Measurements from ENCODE around the gene PRDX5.

The PRDX5 gene

GRCh38 chr11:64290352-64291261, 27.3 kb upstream of the PRDX5 start:
- DNase-seq, result no peak

DNA sequence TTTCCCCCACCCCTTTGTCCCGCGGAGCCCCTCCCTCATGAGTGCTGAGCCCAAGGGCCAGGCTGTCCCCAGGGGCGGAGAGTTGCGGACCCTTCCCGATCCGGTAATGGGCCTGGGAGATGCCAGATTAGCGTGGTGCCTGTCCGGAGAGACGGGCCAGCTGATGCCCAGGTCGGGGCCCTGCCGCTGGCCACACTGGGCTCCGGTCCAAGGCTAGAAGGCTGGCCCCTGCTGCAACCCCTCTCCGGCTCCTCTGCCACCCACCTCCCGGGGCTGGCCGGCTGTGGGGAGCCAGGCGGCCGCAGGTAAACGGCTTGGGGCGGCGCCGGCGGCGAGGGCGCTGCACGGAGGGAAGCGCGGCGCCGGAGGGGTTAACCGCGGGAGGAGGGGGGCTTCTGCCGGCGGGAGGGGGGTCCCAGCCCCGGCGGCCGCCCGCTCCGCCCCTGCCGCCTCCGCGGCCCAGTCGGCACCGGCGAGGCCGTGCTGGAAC, 26.6 kb upstream of the PRDX5 start, which contains the start of gene KCNK4:
TSS of gene KCNK4 (plus strand) at position 41 of the 490 bp plus-strand sequence. CDS start 1,717 bp downstream, outside the sequence.
- no peak for DNase-seq

- no peak for DNase-seq
Observed at GRCh38 chr11:64291752-64292459, 26.0 kb upstream of the PRDX5 start.

DNA sequence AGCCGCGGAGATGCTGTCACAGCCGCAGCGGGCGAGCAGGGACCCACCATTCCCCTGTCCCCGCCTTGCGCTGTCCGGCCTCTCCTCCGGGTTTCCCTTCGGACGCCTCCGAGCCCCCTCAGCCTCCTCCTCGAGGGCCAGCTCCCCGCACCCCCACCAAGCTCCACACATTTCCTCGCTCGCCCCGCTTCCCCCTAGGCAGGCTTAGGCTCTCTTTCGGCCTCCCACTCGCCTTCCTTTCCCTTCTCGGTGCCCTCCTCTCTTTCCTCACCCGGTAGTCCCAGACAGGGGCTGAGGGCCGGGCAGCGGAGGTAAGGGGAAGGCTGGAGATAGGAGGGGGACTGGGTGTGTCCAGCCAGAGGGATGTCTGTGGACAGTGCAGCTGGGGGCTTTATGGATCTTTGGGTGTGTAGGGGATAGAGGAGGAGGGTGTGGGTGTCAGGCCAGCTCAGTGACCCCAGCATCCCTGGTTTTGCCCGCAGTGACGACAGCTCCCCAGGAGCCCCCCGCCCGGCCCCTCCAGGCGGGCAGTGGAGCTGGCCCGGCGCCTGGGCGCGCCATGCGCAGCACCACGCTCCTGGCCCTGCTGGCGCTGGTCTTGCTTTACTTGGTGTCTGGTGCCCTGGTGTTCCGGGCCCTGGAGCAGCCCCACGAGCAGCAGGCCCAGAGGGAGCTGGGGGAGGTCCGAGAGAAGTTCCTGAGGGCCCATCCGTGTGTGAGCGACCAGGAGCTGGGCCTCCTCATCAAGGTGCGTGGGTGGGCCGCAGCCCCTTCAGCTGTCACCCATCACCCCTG, 25.3 kb upstream of the PRDX5 start:
- no peak for DNase-seq

GRCh38 chr11:64294774-64295173, 23.1 kb upstream of the PRDX5 start:
- DNase-seq, result no peak

GRCh38 chr11:64295760-64296159, 22.2 kb upstream of the PRDX5 start:
- no peak for DNase-seq

DNA sequence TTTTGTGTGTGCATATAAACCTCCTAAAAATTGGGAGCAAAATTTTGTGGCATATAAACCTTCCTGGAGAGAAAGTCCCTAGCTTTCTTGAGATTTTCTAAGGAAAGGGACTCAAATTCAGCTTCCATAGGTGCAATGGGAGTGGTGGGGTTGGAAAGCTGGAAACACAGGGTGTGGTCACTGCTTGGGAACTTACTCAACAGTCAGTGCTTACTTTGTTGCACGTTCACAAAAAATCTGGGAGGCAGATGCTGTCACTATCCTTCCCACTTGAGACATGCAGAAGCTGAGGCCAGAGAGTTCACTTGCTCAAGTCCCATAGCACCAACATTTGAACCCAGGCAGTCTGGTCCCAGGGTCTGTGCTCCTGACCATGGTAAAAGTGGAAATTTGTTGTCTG, 21.7 kb upstream of the PRDX5 start:
- DNase-seq, result no peak

DNA sequence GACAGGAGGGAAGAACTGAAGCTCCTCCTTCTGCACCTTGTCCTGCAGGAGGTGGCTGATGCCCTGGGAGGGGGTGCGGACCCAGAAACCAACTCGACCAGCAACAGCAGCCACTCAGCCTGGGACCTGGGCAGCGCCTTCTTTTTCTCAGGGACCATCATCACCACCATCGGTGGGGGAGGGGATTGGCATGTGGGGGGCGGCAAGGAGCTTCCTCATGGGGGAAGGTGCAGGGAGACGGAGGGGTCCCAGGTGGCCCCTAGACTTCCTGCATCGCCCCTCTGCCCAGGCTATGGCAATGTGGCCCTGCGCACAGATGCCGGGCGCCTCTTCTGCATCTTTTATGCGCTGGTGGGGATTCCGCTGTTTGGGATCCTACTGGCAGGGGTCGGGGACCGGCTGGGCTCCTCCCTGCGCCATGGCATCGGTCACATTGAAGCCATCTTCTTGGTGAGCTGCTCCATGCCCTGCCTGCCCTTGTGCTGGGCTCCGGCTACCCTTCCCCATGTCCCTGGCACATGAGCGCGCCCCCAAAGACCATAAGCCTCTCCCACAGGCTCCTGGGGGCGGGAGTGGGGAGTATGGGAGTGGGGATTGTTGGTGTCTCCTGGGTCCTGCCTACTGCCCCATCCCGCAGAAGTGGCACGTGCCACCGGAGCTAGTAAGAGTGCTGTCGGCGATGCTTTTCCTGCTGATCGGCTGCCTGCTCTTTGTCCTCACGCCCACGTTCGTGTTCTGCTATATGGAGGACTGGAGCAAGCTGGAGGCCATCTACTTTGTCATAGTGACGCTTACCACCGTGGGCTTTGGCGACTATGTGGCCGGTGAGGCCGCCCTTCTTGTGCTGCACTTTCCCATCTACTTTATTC, 20.9 kb upstream of the PRDX5 start:
- DNase-seq, result no peak

DNA sequence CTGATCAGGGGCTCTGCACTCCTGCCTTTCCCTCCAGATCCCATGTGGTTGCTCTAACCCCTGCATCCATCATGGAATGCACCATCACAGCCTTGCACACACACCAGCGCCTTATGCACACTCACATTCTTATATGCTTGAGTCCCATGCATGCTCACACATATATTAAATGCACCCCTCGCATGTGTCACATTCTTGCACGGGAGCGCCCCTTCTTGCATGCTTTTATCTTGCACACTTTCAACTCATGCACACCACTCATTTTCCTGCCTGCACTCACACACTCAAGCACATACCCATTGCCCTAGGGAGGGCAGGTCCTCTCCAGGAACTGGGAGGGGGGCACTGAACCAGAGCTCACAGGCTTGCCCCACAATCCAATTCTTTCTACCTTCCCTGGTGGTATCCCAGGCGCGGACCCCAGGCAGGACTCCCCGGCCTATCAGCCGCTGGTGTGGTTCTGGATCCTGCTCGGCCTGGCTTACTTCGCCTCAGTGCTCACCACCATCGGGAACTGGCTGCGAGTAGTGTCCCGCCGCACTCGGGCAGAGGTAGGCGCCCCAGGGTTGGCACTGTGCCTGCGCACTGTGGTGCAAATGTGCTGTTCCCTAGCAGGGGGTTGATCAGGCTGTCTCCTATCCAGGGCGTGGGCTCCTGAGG, 20.1 kb upstream of the PRDX5 start:
- DNase-seq, result no peak

GRCh38 chr11:64298966-64299846, 18.7 kb upstream of the PRDX5 start:
- DNase-seq, result no peak

DNA sequence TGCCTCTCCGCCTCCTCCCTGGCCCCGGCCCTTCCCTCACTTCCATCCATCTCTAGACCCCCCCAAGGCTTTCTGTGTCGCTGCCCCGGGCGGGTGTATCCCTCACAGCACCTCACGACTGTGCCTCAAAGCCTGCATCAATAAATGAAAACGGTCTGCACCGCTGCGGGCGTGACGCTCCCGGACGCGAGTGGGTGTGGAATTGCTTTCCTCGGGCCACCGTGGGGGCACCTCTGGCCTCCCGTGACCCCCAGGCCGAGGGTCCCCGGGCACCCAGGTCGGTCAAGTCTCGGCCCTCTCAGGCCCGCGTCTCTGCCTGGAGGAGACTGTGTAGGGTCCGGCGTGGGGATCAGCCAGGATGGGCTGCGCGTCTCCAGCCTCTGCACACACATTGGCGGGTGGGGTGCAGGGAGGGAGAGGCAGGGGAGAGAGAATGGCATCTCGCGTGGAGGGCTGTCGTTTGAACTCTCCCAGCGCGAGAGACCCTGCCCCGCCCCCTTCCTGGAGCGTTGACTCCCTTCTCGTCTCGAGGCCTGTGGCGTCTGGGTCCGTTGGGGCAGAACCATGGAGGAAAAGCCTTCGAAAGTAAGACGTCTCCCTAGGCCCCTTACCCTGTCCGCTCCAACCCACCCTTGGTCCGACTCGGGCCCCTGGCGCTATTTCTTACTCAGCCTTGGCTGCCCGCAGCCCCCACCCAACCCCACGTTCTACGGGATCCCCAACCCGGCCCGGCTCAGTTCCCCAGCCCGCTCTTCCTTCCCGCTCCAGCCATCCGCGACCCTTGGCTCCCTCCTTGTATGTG, 17.9 kb upstream of the PRDX5 start, which contains the start of gene CATSPERZ:
TSS of gene CATSPERZ (plus strand) at position 512 of the 802 bp plus-strand sequence. CDS start at position 565, 53 bp downstream.
- DNase-seq, result peak; percentile 19

GRCh38 chr11:64303109-64304031, 14.6 kb upstream of the PRDX5 start:
- DNase-seq, result no peak

DNA sequence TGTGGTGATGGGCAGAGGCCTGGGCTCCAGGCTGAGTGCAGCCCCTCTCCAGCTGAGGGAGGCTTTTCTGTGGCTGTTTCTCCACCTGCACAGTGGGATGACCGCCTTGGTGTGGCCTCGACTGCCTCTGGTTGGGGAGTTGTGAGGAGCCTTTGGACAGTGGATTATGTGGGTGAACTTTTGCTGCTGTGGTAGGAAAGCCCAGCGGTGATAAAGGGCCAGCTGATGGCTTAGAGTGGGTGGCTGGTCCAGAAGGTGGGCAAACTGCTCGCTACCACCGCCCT, 13.9 kb upstream of the PRDX5 start:
- no peak for DNase-seq

GRCh38 chr11:64304316-64305072, 13.4 kb upstream of the PRDX5 start:
- peak; percentile 82 for DNase-seq

DNA sequence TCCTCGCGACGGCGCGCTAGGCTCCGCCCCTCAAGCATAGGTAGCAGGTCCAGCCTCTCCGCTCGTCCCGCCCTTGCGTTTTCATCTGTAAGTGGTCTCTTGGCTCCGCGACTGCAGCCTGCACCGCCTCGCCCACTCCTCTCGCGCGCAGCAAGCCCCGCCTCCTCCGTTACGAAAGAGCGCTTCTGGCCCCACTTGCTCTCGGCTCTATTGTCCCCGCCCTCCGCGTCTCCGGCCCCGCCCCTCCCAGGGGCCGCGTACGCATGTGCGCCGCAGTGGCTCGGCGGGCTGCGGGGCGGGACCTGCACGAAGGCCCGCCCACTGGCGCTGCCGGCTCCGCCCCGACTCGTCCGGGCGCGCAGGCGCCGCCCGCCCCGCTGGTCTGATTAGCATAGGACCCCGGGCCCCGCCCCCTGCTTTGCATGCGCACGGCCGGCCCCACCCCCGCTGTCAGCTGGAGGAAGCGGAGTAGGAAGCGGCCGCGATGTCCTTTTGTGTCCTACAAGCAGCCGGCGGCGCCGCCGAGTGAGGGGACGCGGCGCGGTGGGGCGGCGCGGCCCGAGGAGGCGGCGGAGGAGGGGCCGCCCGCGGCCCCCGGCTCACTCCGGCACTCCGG, 12.7 kb upstream of the PRDX5 start, which contains the start of gene ESRRA:
TSS of gene ESRRA (plus strand) at position 450 of the 616 bp plus-strand sequence. CDS start 1,656 bp downstream, outside the sequence.
- peak; percentile 99 for DNase-seq

DNA sequence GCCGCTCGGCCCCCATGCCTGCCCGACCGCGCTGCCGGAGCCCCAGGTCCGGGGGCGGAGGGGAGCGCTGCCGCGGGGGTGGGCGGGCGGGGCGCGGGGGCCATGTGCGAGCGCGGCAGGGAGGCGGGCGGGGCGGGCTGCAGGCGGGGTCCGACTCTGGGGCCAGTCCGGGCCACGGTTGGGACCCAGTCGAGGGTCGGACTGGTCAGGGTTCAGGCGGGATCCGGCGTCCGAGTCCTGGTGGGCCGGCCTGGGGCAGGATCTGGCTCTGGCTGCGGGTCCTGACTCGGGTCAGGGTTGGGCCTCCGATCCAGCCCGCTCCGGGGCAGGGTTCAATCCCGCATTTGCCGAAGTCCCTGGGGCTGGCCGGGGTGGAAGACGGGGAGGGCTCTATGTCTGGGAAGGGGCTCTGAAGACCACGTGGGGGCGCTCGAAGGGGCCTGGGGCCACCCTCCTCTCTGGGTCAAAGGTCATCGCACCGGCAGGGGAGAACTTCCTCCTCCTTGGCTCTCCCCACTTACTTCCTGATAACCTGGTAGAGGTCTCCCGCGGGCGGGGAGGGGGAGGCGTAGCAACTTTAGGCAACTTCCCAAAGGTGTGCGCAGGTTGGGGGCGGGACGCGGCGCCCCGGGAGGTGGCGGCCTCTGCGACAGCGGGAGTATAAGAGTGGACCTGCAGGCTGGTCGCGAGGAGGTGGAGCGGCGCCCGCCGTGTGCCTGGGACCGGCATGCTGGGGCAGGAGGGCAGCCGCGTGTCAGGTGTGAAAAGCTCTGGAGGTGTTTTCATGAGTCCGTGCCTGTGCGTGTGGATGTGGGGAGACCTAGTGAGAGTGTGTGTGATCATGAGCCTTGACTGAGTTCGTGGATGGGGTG, 12.0 kb upstream of the PRDX5 start:
- DNase-seq, result peak; percentile 27
